Lower lobe of right lung (tissue), 2 donors: ENCODE results near the gene UFSP2. TPM values are rescaled to one million over a fixed set of nuclear protein-coding genes. Genes with fewer than 3 reads are reported as not detected.

ENCODE experiments used
- ATAC-seq, 2 donors: fragments of 200-7000 bp; cut with Tn5 transposase; one replicate each; pipeline ENCODE4 v1.9.1; 2020 to 2022; ENCODE audit warnings: mild to moderate bottlenecking in 2 of 2, moderate library complexity in 2 of 2
- DNase-seq: peaks from one replicate; pipeline ENCODE4 v3.0.0-alpha.2; 2020
- H3K27ac ChIP-seq: fragments of 200-600 bp; one replicate; pipeline ENCODE4 v1.8.0; 2022
- H3K27me3 ChIP-seq: fragments of 200-600 bp; one replicate; pipeline ENCODE4 v1.8.0; 2022; ENCODE audit warnings: low read depth
- H3K36me3 ChIP-seq: fragments of 200-600 bp; one replicate; pipeline ENCODE4 v1.8.0; 2022; ENCODE audit warnings: mild to moderate bottlenecking
- H3K4me1 ChIP-seq: fragments of 200-600 bp; one replicate; pipeline ENCODE4 v1.8.0; 2022
- H3K4me3 ChIP-seq: fragments of 200-600 bp; one replicate; pipeline ENCODE4 v1.8.0; 2022; ENCODE audit warnings: mild to moderate bottlenecking
- H3K9me3 ChIP-seq: fragments of 200-600 bp; one replicate; pipeline ENCODE4 v1.8.0; 2022
- CTCF ChIP-seq: fragments of 200-600 bp; IDR thresholded peaks from one replicate; pipeline ENCODE4 v1.8.0; 2022; ENCODE audit warnings: antibody characterized with exemption, mild to moderate bottlenecking
- intact Hi-C: fragments of 100-400 bp; cut with DNase I; formaldehyde crosslinking; loops from one replicate; pipeline ENCODE4 v1.11.0; 2022
- total RNA-seq: library from RNA; stranded (reverse); fragmentation: NEBNext Ultra II Directional; extraction: Animal tissue kit (Norgen Biotek cat#: 25700); gene quantifications from one replicate; pipeline ENCODE4 v1.2.1, GENCODE V29; 2021
- donor health status: DM: no; HTN: yes; CAD: no; lungs with severe emphysema.

UFSP2 gene
- total RNA-seq, 1 donor from 2014 or later = 30.0 TPM

- Histone ChIP-seq H3K36me3 (no peaks in the 10 kb centered on the region), H3K27ac (no peak overlapping the region), H3K4me1 (peaks cover 4% of the 10 kb centered on the region), H3K4me3 (no peak overlapping the region), H3K27me3 (no peaks in the 10 kb centered on the region), H3K9me3 (no peaks in the 10 kb centered on the region)
- no peak for ATAC-seq
- TF ChIP-seq CTCF = no peak
- intact Hi-C loops = no loop called here
- no peak for DNase-seq
Observed at GRCh38 chr4:185392156-185392555, 33.6 kb downstream of the UFSP2 start.

GRCh38 chr4:185390941-185391340 lies 34.8 kb downstream of the UFSP2 start:
- no peak for TF ChIP-seq CTCF
- H3K4me1 ChIP-seq = no peaks in the 10 kb centered on the region
- no peak overlapping the region for H3K4me3 ChIP-seq
- ATAC-seq (no peak), DNase-seq (no peak)
- H3K27me3 ChIP-seq = no peaks in the 10 kb centered on the region
- no peaks in the 10 kb centered on the region for H3K9me3 ChIP-seq
- intact Hi-C loops = no loop called here
- no peak overlapping the region for H3K27ac ChIP-seq
- H3K36me3 ChIP-seq = no peaks in the 10 kb centered on the region

- intact Hi-C loops = no loop called here
- DNase-seq (no peak), ATAC-seq (peak in 1 of 2 donors; percentile 8)
- TF ChIP-seq CTCF = no peak
- H3K36me3 ChIP-seq = no peaks in the 10 kb centered on the region
- H3K9me3 ChIP-seq = no peaks in the 10 kb centered on the region
- H3K27me3 ChIP-seq = no peaks in the 10 kb centered on the region
- peaks cover 6% of the 10 kb centered on the region for H3K4me1 ChIP-seq
- H3K27ac ChIP-seq = no peak overlapping the region
- no peak overlapping the region for H3K4me3 ChIP-seq
Observed at GRCh38 chr4:185387957-185388356, 37.8 kb downstream of the UFSP2 start.

- intact Hi-C loops = no loop called here
- Histone ChIP-seq H3K27ac (peak overlapping the region; percentile 38), H3K4me1 (peaks cover 6% of the 10 kb centered on the region), H3K27me3 (no peaks in the 10 kb centered on the region), H3K4me3 (no peak overlapping the region), H3K36me3 (no peaks in the 10 kb centered on the region), H3K9me3 (peaks cover 5% of the 10 kb centered on the region)
- ATAC-seq (no peak), DNase-seq (no peak)
- TF ChIP-seq CTCF = no peak
Observed at GRCh38 chr4:185384930-185385331, 40.8 kb downstream of the UFSP2 start.

GRCh38 chr4:185384061-185384460 lies 41.7 kb downstream of the UFSP2 start:
- Histone ChIP-seq H3K36me3 (no peaks in the 10 kb centered on the region), H3K4me3 (no peak overlapping the region), H3K4me1 (peaks cover 6% of the 10 kb centered on the region), H3K9me3 (peaks cover 5% of the 10 kb centered on the region), H3K27me3 (no peaks in the 10 kb centered on the region), H3K27ac (peak overlapping the region; percentile 38)
- ATAC-seq (no peak), DNase-seq (no peak)
- intact Hi-C loops = no loop called here
- TF ChIP-seq CTCF = no peak

DNA sequence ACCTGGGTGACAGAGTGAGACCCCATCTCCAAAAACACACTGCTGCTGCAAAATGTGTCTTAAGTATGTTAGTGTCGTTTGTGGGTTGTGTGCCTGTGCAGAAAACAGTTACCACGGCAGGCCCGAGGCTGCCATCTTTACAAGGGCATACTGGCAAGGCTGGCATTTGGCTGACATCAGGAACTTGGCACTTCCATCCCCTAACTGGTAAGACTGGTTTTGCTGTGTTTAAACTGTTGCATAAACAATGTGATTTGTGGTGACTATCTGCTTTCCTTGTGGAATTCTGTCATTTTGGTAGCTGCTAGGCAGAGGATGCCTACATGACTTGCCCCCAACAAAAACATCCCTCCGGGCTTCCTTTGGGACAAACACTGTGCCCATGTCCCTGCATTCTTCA lies 42.3 kb downstream of the UFSP2 start:
- no peak overlapping the region for H3K4me3 ChIP-seq
- intact Hi-C loops = no loop called here
- no peak for TF ChIP-seq CTCF
- no peaks in the 10 kb centered on the region for H3K36me3 ChIP-seq
- H3K27me3 ChIP-seq = no peaks in the 10 kb centered on the region
- ATAC-seq = peak; percentile 57 to 80
- H3K9me3 ChIP-seq = peaks cover 5% of the 10 kb centered on the region
- peaks cover 6% of the 10 kb centered on the region for H3K4me1 ChIP-seq
- no peak for DNase-seq
- H3K27ac ChIP-seq = peak overlapping the region; percentile 38
